Naive thymus-derived CD4-positive, alpha-beta T cell (primary cell): ENCODE measurements around the gene FKBP2. TPM values are rescaled to one million over a fixed set of nuclear protein-coding genes. Genes with fewer than 3 reads are reported as not detected.

ENCODE experiments used
- ATAC-seq: fragments of 150-1000 bp; cut with Tn5 transposase; 2 replicates; pipeline ENCODE4 v1.10.0; 2021; ENCODE audit warnings: mild to moderate bottlenecking, moderate library complexity
- CTCF ChIA-PET: fragments of 350-600 bp; sonication (Branson Sonifier 250); formaldehyde crosslinking; loops from one replicate; lab custom pipeline; 2021; ENCODE audit warnings: antibody characterized with exemption; lab: Charles Lee
- POLR2A ChIA-PET: fragments of 350-600 bp; sonication (Branson Sonifier 250); formaldehyde crosslinking; loops from one replicate; lab custom pipeline; 2021; ENCODE audit warnings: antibody characterized with exemption, inconsistent platforms; lab: Charles Lee
- DNase-seq, 9 donors: peaks; one replicate each; pipeline versions ENCODE4 v3.0.0 to v3.0.0-alpha.2; 2020 to 2022; ENCODE audit warnings: mixed read lengths in 1 of 9
- H3K27ac ChIP-seq: one replicate; pipeline ENCODE4 v1.7.0; 2013; ENCODE audit warnings: mild to moderate bottlenecking, low read depth, low read length, moderate library complexity
- H3K27me3 ChIP-seq, 2 donors: one replicate each; pipeline ENCODE4 v1.7.0; 2013; ENCODE audit warnings: low read length in 2 of 2, mild to moderate bottlenecking in 2 of 2, moderate library complexity in 2 of 2; ENCODE audit not compliant: control insufficient read depth in 2 of 2, insufficient read depth in 2 of 2
- H3K36me3 ChIP-seq, 3 experiments: 1 replicate in 2 of 3; 2 replicates in 1 of 3; pipeline ENCODE4 v1.7.0; 2013; ENCODE audit warnings: low read length in 3 of 3, mild to moderate bottlenecking in 3 of 3, moderate library complexity in 1 of 3; ENCODE audit not compliant: insufficient read depth in 3 of 3, control insufficient read depth in 2 of 3
- H3K4me1 ChIP-seq, 2 donors: one replicate each; pipeline ENCODE4 v1.7.0; 2013; ENCODE audit warnings: low read length in 2 of 2, mild to moderate bottlenecking in 2 of 2, moderate library complexity in 1 of 2; ENCODE audit not compliant: control insufficient read depth in 2 of 2, insufficient read depth in 2 of 2
- H3K4me3 ChIP-seq: 2 replicates; pipeline ENCODE4 v1.7.0; 2013; ENCODE audit warnings: mild to moderate bottlenecking, low read length
- H3K9me3 ChIP-seq, 3 experiments: 1 replicate in 2 of 3; 2 replicates in 1 of 3; pipeline ENCODE4 v1.7.0; 2013; ENCODE audit warnings: low read length in 3 of 3; ENCODE audit not compliant: control insufficient read depth in 2 of 3
- H3K27ac Mint-ChIP-seq, 9 donors: one replicate each; pipeline ENCODE4 v1.8.0; 2020 to 2022; ENCODE audit warnings: mixed read lengths in 9 of 9, mild to moderate bottlenecking in 8 of 9, moderate library complexity in 5 of 9, inconsistent platforms in 2 of 9
- H3K27me3 Mint-ChIP-seq, 5 donors: one replicate each; pipeline ENCODE4 v1.8.0; 2021 to 2022; ENCODE audit warnings: mixed read lengths in 5 of 5, mild to moderate bottlenecking in 1 of 5
- H3K36me3 Mint-ChIP-seq, 5 donors: one replicate each; pipeline ENCODE4 v1.8.0; 2020 to 2022; ENCODE audit warnings: mixed read lengths in 5 of 5, mild to moderate bottlenecking in 3 of 5, inconsistent platforms in 1 of 5
- H3K4me1 Mint-ChIP-seq, 7 donors: one replicate each; pipeline ENCODE4 v1.8.0; 2020 to 2022; ENCODE audit warnings: mixed read lengths in 7 of 7, mild to moderate bottlenecking in 3 of 7, inconsistent platforms in 1 of 7
- H3K4me3 Mint-ChIP-seq, 10 donors: one replicate each; pipeline ENCODE4 v1.8.0; 2020 to 2022; ENCODE audit warnings: mild to moderate bottlenecking in 10 of 10, mixed read lengths in 10 of 10, moderate library complexity in 6 of 10, inconsistent platforms in 2 of 10
- H3K9me3 Mint-ChIP-seq, 11 donors: one replicate each; pipeline ENCODE4 v1.8.0; 2020 to 2022; ENCODE audit warnings: mixed read lengths in 11 of 11, mild to moderate bottlenecking in 4 of 11, inconsistent platforms in 1 of 11, moderate library complexity in 1 of 11
- intact Hi-C, 2 donors: fragments of 100-400 bp; cut with micrococcal nuclease; formaldehyde crosslinking; loops; one replicate each; pipeline ENCODE4 v1.15.1; 2023
- polyA plus RNA-seq, 2 donors: library from polyadenylated mRNA; unstranded; fragments of 300-500 nt; fragmentation: Illumina TruSeq; gene quantifications; one replicate each; pipeline ENCODE4 v1.2.3, GENCODE V29; 2021
- total RNA-seq, 6 experiments: library from RNA in 5 of 6; stranded (reverse) in 5 of 6; gene quantifications; 1 replicate in 5 of 6; 2 replicates in 1 of 6; pipeline ENCODE4 v1.2.3 and lab custom pipeline; 2021 to 2026

FKBP2 gene
- total and polyA plus RNA-seq, 7 experiments from 2014 or later, result 20.3 to 81.4 (median 36.8) TPM

DNA sequence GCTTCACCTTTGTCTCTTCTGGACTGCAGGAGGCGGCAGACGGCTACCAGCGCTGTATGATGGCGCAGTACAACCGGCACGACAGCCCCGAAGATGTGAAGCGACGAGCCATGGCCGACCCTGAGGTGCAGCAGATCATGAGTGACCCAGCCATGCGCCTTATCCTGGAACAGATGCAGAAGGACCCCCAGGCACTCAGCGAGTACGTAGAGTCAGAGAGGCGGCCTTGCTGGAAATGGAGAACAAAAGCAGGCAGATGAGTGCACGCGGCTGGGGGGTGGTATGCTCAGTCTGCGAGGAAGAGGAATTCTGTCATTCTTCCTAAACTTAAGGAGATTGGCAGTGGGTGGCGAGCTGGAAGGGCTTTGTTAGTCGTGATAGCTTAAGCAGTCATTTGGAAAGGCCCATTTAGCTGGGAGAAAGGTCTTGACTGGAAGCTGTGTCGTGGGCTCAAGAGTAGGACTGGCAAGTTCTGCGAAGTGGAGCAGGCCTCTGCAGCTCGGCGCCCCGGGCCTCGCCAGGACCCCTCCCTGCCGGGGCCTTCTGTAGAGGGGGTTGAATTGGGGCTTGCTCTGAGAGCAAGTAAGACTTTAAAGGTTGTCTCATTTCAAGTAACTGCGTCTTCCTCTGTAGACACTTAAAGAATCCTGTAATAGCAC is 37.3 kb upstream of the FKBP2 start:
- H3K4me3 Mint-ChIP-seq, result no peak overlapping the region
- Histone ChIP-seq H3K27me3 (no peaks in the 10 kb centered on the region), H3K9me3 (no peaks in the 10 kb centered on the region), H3K36me3 (peaks cover 0 to 63% (median 8%) of the 10 kb centered on the region in 3 experiments), H3K27ac (no peak overlapping the region), H3K4me3 (no peak overlapping the region), H3K4me1 (peaks cover 24 to 28% of the 10 kb centered on the region in 2 donors)
- ATAC-seq, result no peak
- H3K36me3 Mint-ChIP-seq, result peaks cover 0 to 47% (median 15%) of the 10 kb centered on the region in 5 donors
- H3K27me3 Mint-ChIP-seq, result no peaks in the 10 kb centered on the region
- CTCF ChIA-PET, result interaction anchor here (1.1 to 7.4 kb wide), 13 partner anchors 9 to 142 kb away, joined by 3 to 165 read pairs (median 16); partner anchors contain the start of genes BAD, CATSPERZ, ESRRA and NUDT22
- DNase-seq, result no peak
- H3K9me3 Mint-ChIP-seq, result no peaks in the 10 kb centered on the region
- POLR2A ChIA-PET, result interaction anchor here (0.8 to 11.2 kb wide), 9 partner anchors 17 to 329 kb away, joined by 3 to 220 read pairs (median 58); partner anchors contain the start of genes CATSPERZ, CCDC88B, ESRRA and FKBP2
- peaks cover 19 to 43% (median 32%) of the 10 kb centered on the region in 7 donors for H3K4me1 Mint-ChIP-seq
- intact Hi-C loops, result loop anchor here (1.0 to 2.0 kb wide), 8 partner anchors 17 to 449 kb away; partner anchors contain the start of genes DNAJC4 (in 1 of the 2), GPR137 (in 1 of the 2), NUDT22 (in 1 of the 2) and PLCB3 (in 1 of the 2)
- H3K27ac Mint-ChIP-seq, result peak overlapping the region in 2 of 9 donors; percentile 31 to 59

DNA sequence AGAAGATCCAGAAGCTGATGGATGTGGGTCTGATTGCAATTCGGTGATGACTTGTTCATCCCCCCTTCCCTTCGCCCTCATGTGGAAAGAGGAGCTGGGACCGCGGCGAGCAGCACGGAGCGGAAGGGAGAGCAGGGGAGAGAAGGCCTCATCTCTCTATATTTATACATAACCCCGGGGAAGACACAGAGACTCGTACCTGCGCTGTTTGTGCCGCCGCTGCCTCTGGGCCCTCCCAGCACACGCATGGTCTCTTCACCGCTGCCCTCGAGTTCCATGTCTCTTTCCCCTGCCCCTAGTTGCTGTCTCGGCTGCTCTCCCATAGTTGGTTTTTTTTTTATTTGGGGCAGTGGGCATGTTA is 36.8 kb upstream of the FKBP2 start:
- Mint-ChIP-seq H3K27ac (peak overlapping the region in 7 of 9 donors; percentile 43 to 98 (median 80)), H3K27me3 (no peaks in the 10 kb centered on the region), H3K9me3 (no peaks in the 10 kb centered on the region), H3K4me3 (no peak overlapping the region), H3K36me3 (peaks cover 0 to 48% (median 15%) of the 10 kb centered on the region in 5 donors), H3K4me1 (peaks cover 21 to 48% (median 36%) of the 10 kb centered on the region in 7 donors)
- Histone ChIP-seq H3K36me3 (peaks cover 0 to 63% (median 8%) of the 10 kb centered on the region in 3 experiments), H3K27me3 (no peaks in the 10 kb centered on the region), H3K27ac (no peak overlapping the region), H3K4me3 (no peak overlapping the region), H3K4me1 (peaks cover 28 to 32% of the 10 kb centered on the region in 2 donors), H3K9me3 (no peaks in the 10 kb centered on the region)
- no peak for ATAC-seq
- ChIA-PET CTCF (interaction anchor here (0.6 to 7.4 kb wide), 33 partner anchors 8 to 467 kb away, joined by 3 to 165 read pairs (median 5); partner anchors contain the start of genes BAD, CATSPERZ, ESRRA and FKBP2), POLR2A (interaction anchor here (0.8 to 11.2 kb wide), 13 partner anchors 14 to 329 kb away, joined by 3 to 220 read pairs (median 48); partner anchors contain the start of genes CATSPERZ, CCDC88B, DNAJC4 and ESRRA)
- no peak for DNase-seq
- intact Hi-C loops, result loop anchor here (1.0 to 2.0 kb wide), 8 partner anchors 18 to 449 kb away; partner anchors contain the start of genes DNAJC4 (in 1 of the 2), GPR137 (in 1 of the 2), NUDT22 (in 1 of the 2) and PLCB3 (in 1 of the 2)

DNA sequence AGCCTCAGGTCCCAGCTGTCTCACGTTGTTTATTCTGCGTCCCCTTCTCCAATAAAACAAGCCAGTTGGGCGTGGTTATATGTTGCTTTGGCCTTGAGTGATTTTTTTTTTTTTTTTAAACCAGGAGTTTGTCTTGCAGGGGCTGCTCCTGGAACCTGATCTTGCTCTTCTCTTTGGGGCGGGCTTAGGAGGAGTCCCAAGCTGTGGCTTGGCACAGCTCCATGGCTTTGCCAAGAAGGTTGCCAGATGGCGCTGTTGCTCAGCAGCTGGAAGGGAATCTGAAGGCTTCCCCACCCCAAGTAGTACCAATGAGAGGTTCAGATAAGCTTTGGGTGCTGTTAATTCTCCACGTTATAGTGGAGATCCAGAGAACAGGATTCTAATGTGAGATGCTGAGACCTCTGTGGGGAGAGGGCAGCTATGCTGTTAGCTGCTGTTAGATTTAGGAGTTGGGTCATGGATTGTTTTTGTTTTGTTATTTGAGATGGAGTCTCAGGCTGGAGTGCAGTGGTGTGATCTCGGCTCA is 36.4 kb upstream of the FKBP2 start:
- Mint-ChIP-seq H3K4me3 (peak overlapping the region; percentile 27 to 87 (median 68)), H3K4me1 (peaks cover 25 to 51% (median 36%) of the 10 kb centered on the region in 7 donors), H3K36me3 (peaks cover 0 to 50% (median 15%) of the 10 kb centered on the region in 5 donors), H3K27me3 (no peaks in the 10 kb centered on the region), H3K9me3 (no peaks in the 10 kb centered on the region), H3K27ac (peak overlapping the region; percentile 43 to 98 (median 86))
- peak; percentile 61 to 89 (median 83) for DNase-seq
- intact Hi-C loops, result loop anchor here (1.0 to 2.0 kb wide), 8 partner anchors 18 to 448 kb away; partner anchors contain the start of genes DNAJC4 (in 1 of the 2), GPR137 (in 1 of the 2), NUDT22 (in 1 of the 2) and PLCB3 (in 1 of the 2)
- ATAC-seq, result peak; percentile 75
- H3K9me3 ChIP-seq, result no peaks in the 10 kb centered on the region
- no peak overlapping the region for H3K4me3 ChIP-seq
- CTCF ChIA-PET, result interaction anchor here (0.6 to 7.4 kb wide), 38 partner anchors 9 to 577 kb away, joined by 3 to 165 read pairs (median 4); partner anchors contain the start of genes BAD, CATSPERZ, ESRRA and FKBP2
- H3K4me1 ChIP-seq, result peaks cover 28 to 32% of the 10 kb centered on the region in 2 donors
- H3K27ac ChIP-seq, result no peak overlapping the region
- POLR2A ChIA-PET, result interaction anchor here (0.7 to 11.2 kb wide), 17 partner anchors 14 to 1351 kb away, joined by 3 to 220 read pairs (median 14); partner anchors contain the start of genes CATSPERZ, CCDC88B, DNAJC4 and ESRRA
- H3K27me3 ChIP-seq, result no peaks in the 10 kb centered on the region
- peaks cover 0 to 65% (median 8%) of the 10 kb centered on the region in 3 experiments for H3K36me3 ChIP-seq

DNA sequence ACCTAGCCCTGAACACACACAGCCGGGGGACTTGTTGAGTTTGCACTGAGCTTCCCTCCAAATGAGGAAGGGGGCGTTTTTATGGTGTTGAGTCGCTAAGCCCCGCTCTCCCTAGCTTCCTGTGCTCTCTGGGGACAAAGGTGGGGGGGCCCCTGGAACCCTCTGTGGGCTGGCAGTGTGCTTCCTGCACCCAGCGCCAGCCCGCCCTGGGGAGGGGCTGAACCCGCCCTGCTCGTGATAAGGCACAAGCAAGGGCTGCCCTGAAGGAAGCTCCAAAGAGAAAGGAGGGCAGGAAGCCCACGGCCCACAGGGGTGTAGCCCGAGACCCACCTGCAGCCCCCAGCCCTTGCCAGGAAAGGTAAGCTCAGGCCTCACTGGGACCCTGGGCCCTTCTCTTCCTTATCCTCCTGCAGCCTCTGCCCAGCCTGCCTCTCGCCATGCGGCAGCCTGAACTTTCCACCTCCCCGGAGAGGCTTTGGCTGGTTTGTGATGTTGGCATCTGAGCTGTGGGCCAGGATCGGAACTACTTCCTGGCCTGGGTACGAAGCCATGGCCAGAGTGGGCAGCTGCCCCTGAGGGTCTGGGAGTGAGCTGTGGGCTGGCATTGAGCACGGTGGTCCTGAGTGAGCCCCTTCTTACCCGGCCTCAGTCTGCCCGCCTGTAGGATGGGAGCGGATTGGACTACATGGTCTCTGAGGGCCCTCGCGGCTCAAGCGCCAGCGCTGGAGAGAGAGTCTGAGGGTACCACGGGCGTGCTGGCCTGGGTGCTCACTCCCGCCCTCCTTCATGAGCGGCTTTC is 34.2 kb upstream of the FKBP2 start, which contains the start of gene FERMT3:
FERMT3 (plus strand) TSS at position 265 of the 799 bp plus-strand sequence. CDS start 644 bp downstream, outside the sequence.
- H3K27ac ChIP-seq, result peak within 1 kb of the TSS; percentile 88
- peaks cover 29 to 53% (median 37%) of the 10 kb centered on the region in 7 donors for H3K4me1 Mint-ChIP-seq
- H3K4me1 ChIP-seq, result peaks cover 28 to 32% of the 10 kb centered on the region in 2 donors
- peak; percentile 57 for ATAC-seq
- peaks cover 0 to 39% (median 15%) of the 10 kb centered on the region in 5 donors for H3K36me3 Mint-ChIP-seq
- no peaks in the 10 kb centered on the region for H3K27me3 Mint-ChIP-seq
- H3K9me3 Mint-ChIP-seq, result no peaks in the 10 kb centered on the region
- H3K4me3 Mint-ChIP-seq, result peak within 1 kb of the TSS; percentile 89 to 96 (median 94)
- peak; percentile 43 to 78 (median 74) for DNase-seq
- intact Hi-C loops, result loop anchor here (1.0 to 5.0 kb wide), 7 partner anchors 19 to 151 kb away; partner anchors contain the start of genes FKBP2 (in 2 of the 2), ESRRA (in 1 of the 2), GPR137 (in 1 of the 2) and NUDT22 (in 1 of the 2)
- peak within 1 kb of the TSS; percentile 86 to 95 (median 92) for H3K27ac Mint-ChIP-seq
- POLR2A ChIA-PET, result interaction anchor here (0.5 to 11.2 kb wide), 22 partner anchors 10 to 1616 kb away, joined by 3 to 220 read pairs (median 9); partner anchors contain the start of genes BAD, CATSPERZ, CCDC88B and DNAJC4
- H3K36me3 ChIP-seq, result peaks cover 0 to 65% (median 8%) of the 10 kb centered on the region in 3 experiments
- peak within 1 kb of the TSS; percentile 99 for H3K4me3 ChIP-seq
- CTCF ChIA-PET, result interaction anchor here (0.6 to 7.4 kb wide), 16 partner anchors 8 to 1590 kb away, joined by 3 to 165 read pairs (median 11); partner anchors contain the start of genes CATSPERZ, ESRRA, FKBP2 and NUDT22
- H3K27me3 ChIP-seq, result no peaks in the 10 kb centered on the region
- no peaks in the 10 kb centered on the region for H3K9me3 ChIP-seq

DNA sequence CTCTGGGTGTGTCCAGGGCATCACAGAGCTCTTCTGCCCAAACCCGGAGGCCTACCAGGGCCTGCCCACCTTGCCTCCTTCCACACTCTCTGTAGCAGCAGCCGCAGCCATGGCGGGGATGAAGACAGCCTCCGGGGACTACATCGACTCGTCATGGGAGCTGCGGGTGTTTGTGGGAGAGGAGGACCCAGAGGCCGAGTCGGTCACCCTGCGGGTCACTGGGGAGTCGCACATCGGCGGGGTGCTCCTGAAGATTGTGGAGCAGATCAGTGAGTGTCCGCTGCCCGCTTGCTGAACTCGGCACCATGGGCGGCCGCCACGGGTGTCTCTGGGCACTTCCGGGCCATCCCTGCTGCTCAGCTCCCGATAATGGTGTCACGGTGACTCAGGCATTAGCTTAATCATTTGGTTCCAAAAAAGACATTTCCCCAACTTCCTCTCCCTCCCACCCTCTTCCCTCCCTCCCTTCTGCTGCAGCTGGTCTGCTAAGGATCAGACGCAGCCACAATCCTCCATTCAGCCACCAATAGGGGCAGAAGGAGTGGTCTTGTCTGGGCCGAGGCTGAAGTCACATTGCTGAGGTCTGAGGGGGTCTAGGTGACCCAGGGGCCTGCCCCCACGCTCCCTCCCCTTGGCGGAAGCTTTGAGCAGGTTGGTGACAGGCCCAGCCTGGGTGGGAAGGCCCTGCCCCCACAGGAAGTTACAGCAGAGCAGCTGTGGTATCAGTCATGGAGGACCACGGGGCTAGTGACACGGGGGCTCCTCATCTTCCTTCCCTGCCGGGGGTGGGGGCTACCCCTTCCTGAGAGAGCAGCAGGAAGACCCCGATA is 33.4 kb upstream of the FKBP2 start:
- H3K27me3 ChIP-seq, result no peaks in the 10 kb centered on the region
- H3K4me1 ChIP-seq, result peaks cover 28 to 32% of the 10 kb centered on the region in 2 donors
- peak overlapping the region; percentile 86 to 95 (median 92) for H3K27ac Mint-ChIP-seq
- ATAC-seq (peak; percentile 79), DNase-seq (peak in 8 of 9 donors; percentile 67 to 78 (median 74))
- peak overlapping the region; percentile 99 for H3K4me3 ChIP-seq
- H3K4me1 Mint-ChIP-seq, result peaks cover 31 to 57% (median 45%) of the 10 kb centered on the region in 7 donors
- peak overlapping the region; percentile 89 to 96 (median 94) for H3K4me3 Mint-ChIP-seq
- H3K36me3 ChIP-seq, result peaks cover 0 to 67% (median 8%) of the 10 kb centered on the region in 3 experiments
- peak overlapping the region; percentile 88 for H3K27ac ChIP-seq
- POLR2A ChIA-PET, result interaction anchor here (0.6 to 11.2 kb wide), 20 partner anchors 10 to 1293 kb away, joined by 3 to 220 read pairs (median 10); partner anchors contain the start of genes BAD, CATSPERZ, CCDC88B and DNAJC4
- peaks cover 0 to 42% (median 20%) of the 10 kb centered on the region in 5 donors for H3K36me3 Mint-ChIP-seq
- CTCF ChIA-PET, result interaction anchor here (0.6 to 7.4 kb wide), 11 partner anchors 10 to 1567 kb away, joined by 3 to 165 read pairs (median 30); partner anchors contain the start of genes CATSPERZ, ESRRA, FKBP2 and NUDT22
- H3K9me3 Mint-ChIP-seq, result no peaks in the 10 kb centered on the region
- intact Hi-C loops, result loop anchor here (1.0 to 5.0 kb wide), 5 partner anchors 19 to 150 kb away; partner anchors contain the start of genes ESRRA (in 1 of the 2), FKBP2 (in 1 of the 2), GPR137 (in 1 of the 2) and NUDT22 (in 1 of the 2)
- no peaks in the 10 kb centered on the region for H3K9me3 ChIP-seq
- no peaks in the 10 kb centered on the region for H3K27me3 Mint-ChIP-seq
